ENCODE measurements around the gene ABR. TPM values are rescaled to one million over a fixed set of nuclear protein-coding genes. Genes with fewer than 3 reads are reported as not detected.
A peak's percentile ranks its signal among the peaks of the same experiment; 100 is the strongest.

The ABR gene
- polyA plus RNA-seq, 2 of the 4 experiments (the other 2 are of a cell fraction), result 70.9 to 73.8 TPM

GRCh38 chr17:979539-980405 lies 200.0 kb downstream of the ABR start, which contains the start of gene NXN (continued):
- TF ChIP-seq NPAS2 (CRISPR knock-in tag; IDR thresholded peaks at IDR 0.05; ENCODE audit: borderline replicate concordance) (no peak), FOSL2 (IDR thresholded peaks at IDR 0.05) (no peak), FOSL2 (CRISPR knock-in tag; IDR thresholded peaks at IDR 0.05) (no peak), JUNB (IDR thresholded peaks at IDR 0.05) (no peak), HOXB5 (CRISPR knock-in tag; IDR thresholded peaks at IDR 0.05) (no peak), ZNF302 (CRISPR knock-in tag; IDR thresholded peaks at IDR 0.05) (no peak), RFX5 (IDR thresholded peaks at IDR 0.05) (no peak), CEBPB (IDR thresholded peaks at IDR 0.05) (no peak), CBX2 (IDR thresholded peaks at IDR 0.05; ENCODE audit: borderline replicate concordance, low read depth) (no peak), HES2 (IDR thresholded peaks at IDR 0.05) (no peak), EHF (CRISPR knock-in tag; IDR thresholded peaks at IDR 0.05) (no peak), PHF8 (IDR thresholded peaks at IDR 0.05; ENCODE audit: borderline replicate concordance, low read depth) (peak; percentile 46; the same call in 1 of the 2 replicates), USF2 (IDR thresholded peaks at IDR 0.05) (no peak), FOSB (CRISPR knock-in tag; IDR thresholded peaks at IDR 0.05) (no peak), RARB (CRISPR knock-in tag; IDR thresholded peaks at IDR 0.05) (no peak), JUN (IDR thresholded peaks at IDR 0.05) (peak in 1 of 2 experiments; percentile 72; a peak in 2 of 5 replicates), NFE2L2 (conservative IDR thresholded peaks at IDR 0.05; ENCODE audit: low read length) (no peak), TFCP2L1 (CRISPR knock-in tag; IDR thresholded peaks at IDR 0.05) (no peak), ELK1 (IDR thresholded peaks at IDR 0.05; ENCODE audit: low read depth, low read length) (no peak), PBX3 (IDR thresholded peaks at IDR 0.05) (no peak), HDAC2 (IDR thresholded peaks at IDR 0.05) (no peak), SMC3 (IDR thresholded peaks at IDR 0.05) (peak; percentile 63; the same call in 1 of the 3 replicates), MYC (IDR thresholded peaks at IDR 0.05; ENCODE audit: borderline replicate concordance, low read length) (no peak), BCL3 (IDR thresholded peaks at IDR 0.05) (peak; percentile 70; the same call in 1 of the 3 replicates)

GRCh38 chr17:979212-979538 lies 200.6 kb downstream of the ABR start:
- H3K27ac ChIP-seq, result peak overlapping the region; percentile 76 to 91
- ATAC-seq, result peak; percentile 58 to 76

More at GRCh38 chr17:979212-979538, 200.6 kb downstream of the ABR start:
- ChIA-PET CTCF (interaction anchor here (1.0 to 14.3 kb wide), 24 partner anchors 10 to 567 kb away, joined by 3 to 428 read pairs (median 20); partner anchors contain the start of genes GEMIN4, GLOD4, MRM3 and TIMM22), POLR2A (interaction anchor here (1.0 to 2.6 kb wide), 9 partner anchors 18 to 197 kb away, joined by 3 to 25 read pairs (median 4); partner anchors contain the start of genes GLOD4, MRM3 and TIMM22)
- H3K9me3 ChIP-seq, result no peaks in the 10 kb centered on the region
- WGBS (ENCODE audit: missing lambda C conversion rate), result 3% methylated on average over 21 of the region's 42 CpGs
- FAIRE-seq (no peak), DNase-seq (ENCODE audit: low read depth in 1 of 2, low spot score in 1 of 2) (peak in 1 of 2 experiments; percentile 58)
- peaks cover 16% of the 10 kb centered on the region; the same call in 2 of the 3 replicates for H3K4me1 ChIP-seq
- peak overlapping the region; percentile 94 for H3K4me2 ChIP-seq
- peak overlapping the region; percentile 89 for H3K4me3 ChIP-seq
- TF ChIP-seq CTCF (IDR thresholded peaks at IDR 0.05) (no peak; the same call in 2 of the 3 replicates), HOXB13 (CRISPR knock-in tag; IDR thresholded peaks at IDR 0.05; ENCODE audit: low read depth) (no peak), CBX8 (IDR thresholded peaks at IDR 0.05) (no peak), HOXB5 (CRISPR knock-in tag; IDR thresholded peaks at IDR 0.05) (no peak), MAX (IDR thresholded peaks at IDR 0.05) (no peak), NPAS2 (CRISPR knock-in tag; IDR thresholded peaks at IDR 0.05; ENCODE audit: borderline replicate concordance) (no peak), HDAC2 (IDR thresholded peaks at IDR 0.05) (no peak), NFE2L2 (conservative IDR thresholded peaks at IDR 0.05; ENCODE audit: low read length) (no peak)
